Measurements from ENCODE around the gene RAMP1. TPM values are rescaled to one million over a fixed set of nuclear protein-coding genes. Genes with fewer than 3 reads are reported as not detected.
"Not testable (repeated sequence)": the region's sequence is repeated elsewhere in the genome, so short reads cannot be mapped to it uniquely, and the experiment has no call there.

The RAMP1 gene
- total RNA-seq, 2 donors from 2014 or later, result 75.3 to 300 TPM

DNA sequence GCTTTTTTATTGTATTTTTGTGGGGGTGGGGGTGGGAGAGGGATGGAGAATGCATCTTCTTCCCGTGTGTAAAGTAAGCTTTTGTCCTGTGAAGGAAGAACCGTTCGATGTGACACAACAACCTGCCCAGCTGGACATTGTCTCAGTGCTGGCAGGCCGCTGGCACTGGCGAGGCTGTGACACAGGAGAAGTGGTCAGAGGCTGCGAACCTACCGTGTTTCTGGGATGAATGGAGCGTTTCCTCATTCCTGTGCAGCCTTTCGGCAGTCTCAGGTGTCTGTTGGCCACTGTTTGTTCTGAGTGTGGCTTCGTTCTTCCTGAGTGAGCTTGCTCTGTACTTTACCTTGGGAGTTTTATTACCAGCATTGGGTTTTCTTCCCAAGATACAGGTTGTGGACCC is 8.0 kb downstream of the RAMP1 start:
- Histone ChIP-seq H3K27ac (no peak overlapping the region), H3K36me3 (no peaks in the 10 kb centered on the region), H3K4me3 (no peak overlapping the region), H3K27me3 (replicated peaks; ENCODE audit: insufficient read depth) (no peaks in the 10 kb centered on the region), H3K4me1 (replicated peaks) (no peaks in the 10 kb centered on the region), H3K9me3 (no peaks in the 10 kb centered on the region)
- no peak for TF ChIP-seq POLR2A (IDR thresholded peaks at IDR 0.05)
- no peak for TF ChIP-seq POLR2AphosphoS5 (IDR thresholded peaks at IDR 0.05)
- TF ChIP-seq, protein P1, sequence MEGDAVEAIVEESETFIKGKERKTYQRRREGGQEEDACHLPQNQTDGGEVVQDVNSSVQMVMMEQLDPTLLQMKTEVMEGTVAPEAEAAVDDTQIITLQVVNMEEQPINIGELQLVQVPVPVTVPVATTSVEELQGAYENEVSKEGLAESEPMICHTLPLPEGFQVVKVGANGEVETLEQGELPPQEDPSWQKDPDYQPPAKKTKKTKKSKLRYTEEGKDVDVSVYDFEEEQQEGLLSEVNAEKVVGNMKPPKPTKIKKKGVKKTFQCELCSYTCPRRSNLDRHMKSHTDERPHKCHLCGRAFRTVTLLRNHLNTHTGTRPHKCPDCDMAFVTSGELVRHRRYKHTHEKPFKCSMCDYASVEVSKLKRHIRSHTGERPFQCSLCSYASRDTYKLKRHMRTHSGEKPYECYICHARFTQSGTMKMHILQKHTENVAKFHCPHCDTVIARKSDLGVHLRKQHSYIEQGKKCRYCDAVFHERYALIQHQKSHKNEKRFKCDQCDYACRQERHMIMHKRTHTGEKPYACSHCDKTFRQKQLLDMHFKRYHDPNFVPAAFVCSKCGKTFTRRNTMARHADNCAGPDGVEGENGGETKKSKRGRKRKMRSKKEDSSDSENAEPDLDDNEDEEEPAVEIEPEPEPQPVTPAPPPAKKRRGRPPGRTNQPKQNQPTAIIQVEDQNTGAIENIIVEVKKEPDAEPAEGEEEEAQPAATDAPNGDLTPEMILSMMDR (IDR thresholded peaks at IDR 0.05), result no peak
- 90% methylated on average over 10 of the region's 10 CpGs for WGBS
- no peak for DNase-seq (ENCODE audit: low spot score)
- intact Hi-C loops (cut with DNase I), result no loop called here

DNA sequence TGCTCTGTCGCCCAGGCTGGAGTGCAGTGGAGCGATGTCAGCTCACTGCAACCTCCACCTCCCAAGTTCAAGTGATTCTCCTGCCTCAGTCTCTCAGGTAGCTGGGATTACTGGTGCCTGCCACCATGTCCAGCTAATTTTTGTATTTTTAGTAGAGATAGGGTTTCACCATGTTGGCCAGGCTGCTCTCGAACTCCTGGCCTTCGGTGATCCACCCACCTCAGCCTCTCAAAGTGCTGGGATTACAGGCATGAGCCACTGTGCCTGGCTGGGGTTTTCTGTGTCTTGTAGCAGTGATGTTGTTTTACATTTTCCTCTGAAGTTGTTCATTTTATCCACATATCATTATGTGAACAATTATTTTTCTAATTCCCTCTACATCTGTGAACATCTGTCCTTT is 8.7 kb downstream of the RAMP1 start:
- H3K9me3 ChIP-seq; intact Hi-C loops (cut with DNase I); DNase-seq (ENCODE audit: low spot score); H3K4me3 ChIP-seq; H3K27me3 ChIP-seq (replicated peaks; ENCODE audit: insufficient read depth); H3K4me1 ChIP-seq (replicated peaks); H3K27ac ChIP-seq; H3K36me3 ChIP-seq: not testable (repeated sequence)
- WGBS, result 92% methylated on average over 4 of the region's 4 CpGs

DNA sequence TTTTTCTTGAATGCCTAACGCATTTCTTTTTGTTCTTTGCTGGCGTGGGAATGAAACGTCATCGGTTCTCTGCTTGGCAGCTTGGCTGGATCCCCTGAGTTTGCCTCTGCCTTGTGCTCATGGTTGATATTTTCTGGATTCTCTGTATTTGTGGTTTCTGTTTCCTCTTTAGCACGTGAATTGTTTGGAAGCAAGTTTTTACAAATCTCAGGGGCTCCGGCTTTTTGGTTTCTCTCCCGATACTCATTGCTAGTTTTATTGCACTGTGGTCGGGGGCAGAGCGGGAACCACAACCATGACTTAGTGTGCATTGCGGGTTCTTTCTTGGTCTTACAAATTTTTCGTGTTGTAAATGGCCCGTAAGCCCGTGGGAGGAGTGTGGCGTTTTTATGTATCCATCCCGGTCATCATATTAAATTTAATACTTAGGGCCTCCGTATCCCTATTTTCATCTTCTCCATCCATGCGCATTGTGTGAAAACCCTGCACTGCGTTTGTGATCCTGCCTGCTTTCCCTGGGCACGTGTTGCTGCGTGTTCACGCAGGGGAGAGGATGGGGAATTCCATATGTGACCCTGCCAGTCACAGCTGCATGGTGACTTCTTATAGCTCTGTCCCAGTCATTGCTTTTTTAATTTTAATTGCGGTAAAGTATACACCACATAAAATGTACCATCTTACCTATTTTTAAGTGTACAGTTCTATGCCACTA is 9.4 kb downstream of the RAMP1 start:
- no peak for DNase-seq (ENCODE audit: low spot score)
- Histone ChIP-seq H3K4me1 (replicated peaks) (peaks cover under 1% of the 10 kb centered on the region), H3K9me3 (no peaks in the 10 kb centered on the region), H3K27ac (no peak overlapping the region), H3K4me3 (no peak overlapping the region), H3K27me3 (replicated peaks; ENCODE audit: insufficient read depth) (no peaks in the 10 kb centered on the region), H3K36me3 (no peaks in the 10 kb centered on the region)
- intact Hi-C loops (cut with DNase I), result no loop called here
- no peak for TF ChIP-seq POLR2A (IDR thresholded peaks at IDR 0.05)
- TF ChIP-seq POLR2AphosphoS5 (IDR thresholded peaks at IDR 0.05), result no peak
- TF ChIP-seq, protein P1 (IDR thresholded peaks at IDR 0.05), result no peak
- 39% methylated on average over 22 of the region's 22 CpGs for WGBS

DNA sequence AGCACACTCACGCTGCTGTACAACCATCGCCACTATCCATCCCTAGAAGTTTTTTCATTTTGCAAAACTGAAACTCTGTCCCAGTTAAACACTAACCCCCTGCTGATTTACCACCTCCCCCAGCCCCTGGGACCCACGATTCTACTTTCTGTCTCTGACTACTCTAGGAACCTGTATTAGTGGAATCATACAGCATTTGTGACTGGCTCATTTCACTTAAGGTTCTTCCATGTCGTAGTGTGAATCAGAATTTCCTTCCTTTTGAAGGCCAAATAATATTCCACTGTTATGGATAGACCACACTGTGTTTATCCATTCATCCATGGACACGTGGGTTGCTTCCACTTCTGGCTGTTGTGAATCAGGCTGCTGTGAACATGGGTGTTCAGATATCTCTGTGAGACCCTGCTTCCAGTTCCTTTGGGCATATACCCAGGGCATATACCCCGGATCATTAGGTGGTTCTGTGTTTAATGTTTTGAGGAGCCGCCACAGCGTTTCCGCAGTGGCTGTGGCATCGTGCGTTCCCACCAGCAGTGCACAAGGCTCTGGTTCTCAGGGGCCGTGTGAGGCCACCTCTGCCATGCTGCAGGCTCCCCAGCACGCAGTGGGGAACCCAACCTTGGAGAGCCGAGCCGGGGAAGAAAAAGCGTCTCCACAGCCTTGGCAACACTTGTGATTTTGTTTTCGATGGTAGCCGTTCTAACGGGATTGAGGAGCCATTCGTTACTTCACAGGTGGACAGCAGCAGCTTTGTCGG is 10.1 kb downstream of the RAMP1 start:
- DNase-seq (ENCODE audit: low spot score), result no peak
- intact Hi-C loops (cut with DNase I), result no loop called here
- 93% methylated on average over 21 of the region's 21 CpGs for WGBS

DNA sequence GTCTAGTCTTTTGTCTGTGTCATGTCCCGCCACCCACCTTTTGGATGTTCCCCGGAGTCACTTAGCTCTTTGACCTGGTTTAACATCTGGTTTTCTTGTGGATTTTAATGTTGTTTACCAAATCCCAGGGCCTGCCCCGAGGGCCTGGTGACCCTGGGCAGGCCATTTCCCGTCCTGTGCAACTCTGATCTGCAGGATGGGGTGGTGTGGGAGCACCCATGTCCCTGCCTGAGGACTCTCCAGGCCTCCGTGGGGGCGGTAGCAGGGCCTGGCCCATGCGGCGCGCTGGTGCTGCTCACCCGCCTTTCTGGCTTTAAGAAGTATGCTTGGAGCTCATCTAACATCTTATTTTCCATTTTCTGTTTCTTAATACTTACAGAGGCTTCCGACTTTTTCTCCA is 10.7 kb downstream of the RAMP1 start:
- H3K4me3 ChIP-seq, result no peak overlapping the region
- WGBS, result 89% methylated on average over 11 of the region's 11 CpGs
- DNase-seq (ENCODE audit: low spot score), result no peak
- TF ChIP-seq POLR2AphosphoS5 (IDR thresholded peaks at IDR 0.05) (no peak), POLR2A (IDR thresholded peaks at IDR 0.05) (no peak)
- TF ChIP-seq, protein P1 (IDR thresholded peaks at IDR 0.05), result no peak
- intact Hi-C loops (cut with DNase I), result no loop called here
- no peaks in the 10 kb centered on the region for H3K9me3 ChIP-seq
- peaks cover 6% of the 10 kb centered on the region for H3K4me1 ChIP-seq (replicated peaks)
- H3K27me3 ChIP-seq (replicated peaks; ENCODE audit: insufficient read depth), result no peaks in the 10 kb centered on the region
- H3K27ac ChIP-seq, result no peak overlapping the region
- no peaks in the 10 kb centered on the region for H3K36me3 ChIP-seq

More for the DNA sequence above, 10.1 kb downstream of the RAMP1 start:
- no peak overlapping the region for H3K27ac ChIP-seq
- peaks cover 6% of the 10 kb centered on the region for H3K4me1 ChIP-seq (replicated peaks)
- no peaks in the 10 kb centered on the region for H3K9me3 ChIP-seq
- H3K4me3 ChIP-seq, result no peak overlapping the region
- TF ChIP-seq POLR2AphosphoS5 (IDR thresholded peaks at IDR 0.05) (no peak), POLR2A (IDR thresholded peaks at IDR 0.05) (no peak)
- TF ChIP-seq, protein P1 (IDR thresholded peaks at IDR 0.05), result no peak
- no peaks in the 10 kb centered on the region for H3K36me3 ChIP-seq
- H3K27me3 ChIP-seq (replicated peaks; ENCODE audit: insufficient read depth), result no peaks in the 10 kb centered on the region

Measured in prostate gland (tissue), 2 donors.